Measurements from ENCODE around the gene FOXL2. TPM values are rescaled to one million over a fixed set of nuclear protein-coding genes. Genes with fewer than 3 reads are reported as not detected.
A peak's percentile ranks its signal among the peaks of the same experiment; 100 is the strongest.

Gene FOXL2
- total and polyA plus RNA-seq, 2 of the 13 experiments (the other 11 are each of a cell fraction or from before 2014, with no cell fraction given), result not detected

- TF ChIP-seq ZSCAN9 (CRISPR knock-in tag; IDR thresholded peaks at IDR 0.05; ENCODE audit: borderline replicate concordance) (no peak), SMC3 (IDR thresholded peaks at IDR 0.05; ENCODE audit: low read length) (peak; percentile 56; the same call in 1 of the 2 replicates), STAG1 (CRISPR knock-in tag; IDR thresholded peaks at IDR 0.05) (peak; percentile 63), GABPB1 (CRISPR knock-in tag; IDR thresholded peaks at IDR 0.05) (0 out of 2 replicates have a peak, but pooled peaks have one; percentile 12), ZNF883 (CRISPR knock-in tag; IDR thresholded peaks at IDR 0.05; ENCODE audit: not compliant biosample characterization) (no peak), ZNF263 (CRISPR knock-in tag; IDR thresholded peaks at IDR 0.05) (no peak), PCBP1 (IDR thresholded peaks at IDR 0.05; ENCODE audit: borderline replicate concordance, low read depth, low read length) (no peak), BCL6 (CRISPR knock-in tag; IDR thresholded peaks at IDR 0.05) (peak; percentile 63), CTCF (CRISPR knock-in tag; IDR thresholded peaks at IDR 0.05) (peak; percentile 79), ZFP91 (CRISPR knock-in tag; IDR thresholded peaks at IDR 0.05; ENCODE audit: borderline replicate concordance) (peak; percentile 32; the same call in 1 of the 2 replicates), XRCC5 (optimal IDR thresholded peaks at IDR 0.05; ENCODE audit: low read length) (peak; percentile 74), ZNF687 (CRISPR knock-in tag; IDR thresholded peaks at IDR 0.05) (peak; percentile 24; the same call in 1 of the 2 replicates), MED1 (CRISPR knock-in tag; IDR thresholded peaks at IDR 0.05) (0 out of 2 replicates have a peak, but pooled peaks have one; percentile 13), KDM2A (CRISPR knock-in tag; IDR thresholded peaks at IDR 0.05; ENCODE audit: borderline replicate concordance, low read depth) (peak; percentile 29; the same call in 1 of the 2 replicates)
These were observed 5.6 kb downstream of the FOXL2 start (continued) for GRCh38 chr3:138941259-138941885.
